Skeletal muscle cell (primary cell): ENCODE measurements around the gene TNS4.

Experiments used
- DNase-seq: peaks from one replicate; pipeline ENCODE4 v3.0.0-alpha.2; 2010; ENCODE audit warnings: low read depth
- H3K4me3 ChIP-seq: 2 replicates; pipeline ENCODE4 v1.5.1; 2011; ENCODE audit warnings: low read depth, mild to moderate bottlenecking, control low read depth, low read length, moderate library complexity

Gene TNS4

GRCh38 chr17:40499551-40500189, 1.8 kb downstream of the TNS4 start:
- no peak for DNase-seq
- H3K4me3 ChIP-seq = no peak overlapping the region

GRCh38 chr17:40498281-40499084, 2.9 kb downstream of the TNS4 start:
- no peak for DNase-seq
- H3K4me3 ChIP-seq = no peak overlapping the region

GRCh38 chr17:40497695-40498094, 3.7 kb downstream of the TNS4 start:
- H3K4me3 ChIP-seq = no peak overlapping the region
- DNase-seq = no peak

- no peak for DNase-seq
- H3K4me3 ChIP-seq = no peak overlapping the region
Measured at GRCh38 chr17:40496634-40497420, 4.6 kb downstream of the TNS4 start.

DNA sequence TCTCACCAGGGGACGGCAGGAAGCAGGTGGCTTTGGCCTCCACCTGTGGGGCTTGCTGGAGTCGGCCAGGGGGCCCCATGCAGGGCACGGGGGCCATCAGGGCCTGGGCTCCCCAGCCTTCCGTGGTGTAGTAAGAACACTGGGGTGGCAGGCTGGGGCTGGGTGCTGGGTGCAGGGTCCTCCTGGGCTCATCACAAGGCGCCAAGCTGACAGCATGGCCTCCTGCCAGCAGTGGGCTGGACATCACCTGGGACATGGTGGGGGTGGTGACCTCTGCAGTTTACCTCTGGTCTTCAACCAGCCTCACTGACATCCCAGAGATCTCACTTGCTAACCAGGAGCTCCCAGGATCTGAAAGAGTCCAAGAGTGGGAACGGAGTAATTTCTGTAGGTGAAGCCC, 5.3 kb downstream of the TNS4 start:
- no peak overlapping the region for H3K4me3 ChIP-seq
- DNase-seq = no peak

DNA sequence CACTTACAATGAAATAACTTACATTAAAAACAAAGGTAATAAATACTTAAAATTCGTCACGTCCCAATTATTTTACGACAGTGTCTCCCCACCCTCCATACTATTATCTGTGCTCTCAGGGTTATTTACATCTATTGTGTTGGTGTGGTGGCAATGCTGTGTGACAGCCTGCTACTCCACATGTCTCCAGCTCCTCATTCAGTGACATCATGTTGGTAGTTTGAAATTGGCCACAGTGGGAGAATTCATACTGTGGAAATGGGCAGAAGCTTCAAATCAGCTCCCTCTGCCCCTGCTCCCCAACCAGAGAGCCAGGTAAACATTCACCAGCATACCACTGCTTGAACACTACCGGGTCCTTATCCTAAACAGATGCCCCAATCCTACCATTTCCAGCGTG, 6.3 kb downstream of the TNS4 start:
- DNase-seq = no peak
- H3K4me3 ChIP-seq = no peak overlapping the region

DNA sequence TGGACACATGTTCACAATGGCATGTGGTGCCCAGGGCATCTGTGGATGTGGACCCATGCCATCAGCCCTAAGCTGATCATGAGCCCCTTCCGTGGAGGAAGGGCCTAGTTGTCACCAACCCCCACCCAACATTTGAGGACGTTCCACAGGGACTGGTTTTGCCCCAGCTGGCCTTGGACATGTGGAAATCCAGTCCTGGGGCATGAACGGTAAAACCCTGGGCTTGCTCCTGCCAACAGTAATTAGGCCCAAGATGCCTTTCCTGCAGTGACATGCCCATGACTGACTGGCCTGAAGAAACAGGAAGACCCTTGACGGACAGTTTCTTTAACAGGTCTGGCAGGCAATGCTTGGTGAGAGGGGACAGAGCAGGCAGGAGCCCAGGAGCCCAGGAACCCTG, 7.7 kb downstream of the TNS4 start:
- H3K4me3 ChIP-seq = no peak overlapping the region

GRCh38 chr17:40491486-40491885, 9.9 kb downstream of the TNS4 start:
- DNase-seq = no peak
- no peak overlapping the region for H3K4me3 ChIP-seq

More for the DNA sequence above, 7.7 kb downstream of the TNS4 start:
- DNase-seq = no peak

- no peak for DNase-seq
- no peak overlapping the region for H3K4me3 ChIP-seq
Measured at GRCh38 chr17:40490982-40491381, 10.4 kb downstream of the TNS4 start.

- DNase-seq = no peak
Measured at GRCh38 chr17:40490289-40490853, 11.1 kb downstream of the TNS4 start.

DNA sequence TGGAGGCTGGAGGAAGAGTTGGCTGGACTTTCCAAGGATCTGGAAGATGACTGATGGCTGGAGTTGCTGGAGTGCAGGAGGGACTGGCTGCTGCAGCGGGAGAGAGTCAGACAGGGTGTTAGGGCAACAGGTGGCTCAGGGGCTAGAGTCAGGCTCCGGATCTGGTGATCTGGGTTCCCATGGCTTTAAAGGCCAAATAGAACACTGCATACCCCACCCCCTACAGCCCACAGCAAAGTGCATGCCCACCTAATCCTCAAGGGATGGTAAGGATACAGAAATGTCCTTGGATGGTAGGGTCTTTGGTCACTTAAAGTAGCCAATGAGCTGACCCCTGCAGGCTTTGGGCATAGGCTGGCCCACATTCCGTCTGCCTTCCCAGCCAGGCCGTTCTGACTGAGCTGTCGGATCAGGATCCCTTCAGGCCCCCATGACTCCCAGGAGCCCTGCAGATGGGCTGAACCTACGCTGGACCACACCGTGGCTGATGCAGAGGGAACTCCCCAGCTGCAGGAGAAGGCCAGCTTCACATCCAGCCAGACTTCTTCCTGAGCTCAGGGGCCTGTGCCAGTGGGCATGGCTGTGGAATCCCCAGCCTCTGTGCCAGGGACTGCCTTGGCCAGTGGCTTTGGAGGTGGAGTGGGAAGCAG, 13.9 kb downstream of the TNS4 start:
- no peak for DNase-seq
- H3K4me3 ChIP-seq = no peak overlapping the region

More at GRCh38 chr17:40490289-40490853, 11.1 kb downstream of the TNS4 start:
- no peak overlapping the region for H3K4me3 ChIP-seq

GRCh38 chr17:40486522-40487370, 14.7 kb downstream of the TNS4 start:
- no peak overlapping the region for H3K4me3 ChIP-seq
- DNase-seq = peak; percentile 92

DNA sequence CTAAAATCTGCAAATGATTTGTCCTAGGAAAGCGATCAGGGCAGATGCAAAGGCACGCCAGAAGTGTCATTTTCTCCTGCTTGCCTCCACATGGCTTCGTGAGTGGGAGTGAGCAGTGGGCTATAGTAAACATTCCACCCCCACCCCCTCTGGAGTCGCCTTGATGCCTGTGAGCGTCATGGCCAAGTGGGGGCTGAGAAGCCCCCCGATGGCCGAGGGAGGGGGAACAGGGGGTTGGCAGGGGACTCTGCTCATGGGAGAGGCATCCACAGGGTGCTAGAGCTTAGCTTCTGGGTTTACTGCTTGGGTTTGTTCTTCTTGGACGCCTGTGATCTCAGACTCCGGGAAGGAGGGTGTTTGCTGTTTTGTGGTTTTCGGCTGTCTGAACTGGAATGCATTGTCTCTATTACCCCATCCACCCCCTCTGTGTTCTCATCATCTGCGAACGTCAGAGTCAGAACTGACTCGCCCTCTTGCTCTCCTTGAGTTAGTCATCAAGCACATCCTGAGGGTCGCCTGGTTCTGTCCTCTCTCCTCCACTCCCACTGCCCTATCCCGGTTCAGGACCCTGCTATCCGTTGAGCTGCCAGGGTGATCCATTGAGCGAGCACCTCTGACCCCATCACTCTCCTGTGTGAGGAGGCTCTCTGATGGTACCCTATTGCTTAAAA, 15.4 kb downstream of the TNS4 start:
- H3K4me3 ChIP-seq = no peak overlapping the region
- peak; percentile 99 for DNase-seq

- no peak overlapping the region for H3K4me3 ChIP-seq
- no peak for DNase-seq
Measured at GRCh38 chr17:40484973-40485530, 16.4 kb downstream of the TNS4 start.

DNA sequence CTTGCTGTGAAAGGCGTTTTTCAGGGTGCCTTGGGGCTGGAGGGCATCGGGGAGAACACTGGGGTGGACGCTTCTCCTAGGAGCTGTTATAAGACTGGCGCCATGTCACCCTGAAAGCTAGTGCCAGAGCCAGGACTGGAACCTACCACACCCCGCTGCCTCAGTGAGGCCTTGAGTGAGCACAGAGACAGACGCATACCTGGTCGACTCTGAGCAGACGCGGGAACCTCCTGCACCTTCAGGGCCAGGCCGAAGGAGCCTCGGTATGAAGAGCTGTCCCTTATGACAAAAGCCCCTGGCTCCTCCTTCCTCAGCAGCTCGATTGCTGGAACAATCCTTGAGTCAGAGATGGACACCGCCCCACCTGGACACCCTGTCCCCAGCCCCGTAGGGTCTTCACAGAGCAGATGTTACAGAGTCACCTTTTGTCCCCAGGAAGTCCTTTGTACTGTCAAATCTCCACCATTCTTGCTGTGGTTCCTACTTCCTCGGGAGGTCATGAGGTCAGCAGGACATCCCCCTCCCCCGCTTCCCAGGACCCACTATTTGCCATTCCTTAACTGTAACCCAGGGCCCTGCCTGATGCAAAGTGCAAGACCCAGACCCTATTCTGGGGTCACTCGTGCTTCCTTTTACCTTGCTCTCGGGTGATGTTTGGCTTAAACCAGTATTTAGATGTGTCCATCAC, 17.0 kb downstream of the TNS4 start:
- DNase-seq = no peak
- H3K4me3 ChIP-seq = no peak overlapping the region

DNA sequence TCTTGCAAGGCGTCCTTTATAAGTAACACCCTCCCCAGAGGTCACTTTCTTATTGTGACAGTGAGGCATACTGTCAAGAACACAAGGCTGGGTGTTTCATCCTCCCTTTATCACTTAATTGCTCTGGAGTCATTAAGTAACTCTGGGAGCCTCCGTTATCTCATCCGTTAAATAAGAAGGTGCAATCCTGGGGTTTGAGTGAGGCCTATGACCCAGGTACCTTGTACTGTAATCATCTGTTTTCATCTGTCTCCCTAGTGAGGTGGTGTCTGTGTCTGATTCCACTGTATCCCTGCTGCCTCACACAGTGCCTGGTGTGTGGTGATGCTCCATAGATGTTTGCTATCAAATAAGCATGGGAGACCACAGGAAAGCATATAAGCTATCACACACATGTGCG, 17.7 kb downstream of the TNS4 start:
- no peak for DNase-seq
- H3K4me3 ChIP-seq = no peak overlapping the region

- no peak for DNase-seq
Measured at GRCh38 chr17:40482722-40483121, 18.7 kb downstream of the TNS4 start.

More at GRCh38 chr17:40482722-40483121, 18.7 kb downstream of the TNS4 start:
- H3K4me3 ChIP-seq = no peak overlapping the region
